ENCODE data around the gene SNX11. TPM values are rescaled to one million over a fixed set of nuclear protein-coding genes. Genes with fewer than 3 reads are reported as not detected.

SNX11 gene
- polyA plus RNA-seq, 3 donors: 16.2 to 19.6 (median 19.0) TPM

- DNase-seq: no peak
Observed at GRCh38 chr17:48160177-48161081, 52.9 kb downstream of the SNX11 start.

DNA sequence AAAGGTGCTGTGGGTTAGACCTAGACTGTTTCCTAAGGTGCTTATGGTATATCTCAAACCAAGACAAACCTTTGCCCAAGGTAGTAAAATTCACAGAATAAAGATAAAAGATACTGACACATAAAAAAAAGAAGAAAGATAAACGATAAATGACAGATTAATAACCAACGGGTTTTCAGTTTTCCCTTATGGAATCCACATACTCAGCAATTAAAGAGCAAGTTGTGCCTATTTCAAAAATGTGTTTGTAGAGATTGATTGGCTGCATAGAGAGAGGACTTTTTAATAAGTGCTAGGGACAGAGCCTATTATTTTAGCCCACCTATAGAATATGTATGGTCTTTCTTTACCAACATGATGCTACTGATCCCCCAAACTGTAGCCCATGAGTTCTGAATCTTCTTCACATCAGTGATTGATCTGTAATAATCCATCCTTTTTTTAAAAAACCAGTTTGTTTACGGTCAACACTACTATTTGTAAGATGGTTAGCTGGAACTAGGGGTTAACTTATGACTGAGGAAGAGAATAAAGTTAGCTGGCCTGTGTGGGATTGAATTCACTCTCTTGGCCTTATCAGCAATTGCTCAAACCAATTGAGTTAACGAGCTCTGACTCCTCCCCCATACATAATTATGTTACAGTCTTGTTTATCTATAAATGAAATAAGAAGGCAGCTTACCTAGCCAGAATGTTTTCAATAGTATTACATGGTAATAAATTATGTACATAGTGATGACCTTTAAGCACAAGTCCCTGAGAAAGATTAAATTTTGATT is 53.8 kb downstream of the SNX11 start:
- no peak for DNase-seq

- no peak for DNase-seq
Observed at GRCh38 chr17:48162306-48162934, 54.9 kb downstream of the SNX11 start.

GRCh38 chr17:48162946-48163506 is 55.5 kb downstream of the SNX11 start:
- no peak for DNase-seq

- no peak for DNase-seq
Observed at GRCh38 chr17:48163809-48164208, 56.2 kb downstream of the SNX11 start.

- no peak for DNase-seq
Observed at GRCh38 chr17:48169926-48170325, 62.4 kb downstream of the SNX11 start.

Other genes with a start within 250 kb of the SNX11 start
- 10 to 100 TPM; 23.0 to 27.2 (median 23.4) TPM for gene SP2, start 211.5 kb upstream of the SNX11 start, polyA plus RNA-seq (ENCODE audit: insufficient read length in 3 of 3)
- 10 to 100 TPM; 18.1 to 27.0 (median 25.4) TPM for gene PNPO, start 166.2 kb upstream of the SNX11 start, polyA plus RNA-seq (ENCODE audit: insufficient read length in 3 of 3)
- 10 to 100 TPM; 20.4 to 22.7 (median 21.6) TPM for gene PRR15L, start 149.9 kb upstream of the SNX11 start, polyA plus RNA-seq (ENCODE audit: insufficient read length in 3 of 3)
- 100 to 1,000 TPM; 152 to 194 (median 178) TPM for gene CDK5RAP3, start 136.7 kb upstream of the SNX11 start, polyA plus RNA-seq (ENCODE audit: insufficient read length in 3 of 3)
- 10 to 100 TPM; 17.3 to 19.3 (median 18.0) TPM for gene COPZ2, start 70.0 kb upstream of the SNX11 start, polyA plus RNA-seq (ENCODE audit: insufficient read length in 3 of 3)
- 100 to 1,000 TPM; 224 to 246 (median 240) TPM for gene NFE2L1, start 59.4 kb upstream of the SNX11 start, polyA plus RNA-seq (ENCODE audit: insufficient read length in 3 of 3)
- 100 to 1,000 TPM; 156 to 200 (median 184) TPM for gene CBX1, start 6.3 kb upstream of the SNX11 start, polyA plus RNA-seq (ENCODE audit: insufficient read length in 3 of 3)

Data from renal pelvis (tissue), 4 donors.